ENCODE measurements around the gene SLC31A2. TPM values are rescaled to one million over a fixed set of nuclear protein-coding genes. Genes with fewer than 3 reads are reported as not detected.

The SLC31A2 gene
- total RNA-seq, 1 donor from 2014 or later, result 7.1 TPM

DNA sequence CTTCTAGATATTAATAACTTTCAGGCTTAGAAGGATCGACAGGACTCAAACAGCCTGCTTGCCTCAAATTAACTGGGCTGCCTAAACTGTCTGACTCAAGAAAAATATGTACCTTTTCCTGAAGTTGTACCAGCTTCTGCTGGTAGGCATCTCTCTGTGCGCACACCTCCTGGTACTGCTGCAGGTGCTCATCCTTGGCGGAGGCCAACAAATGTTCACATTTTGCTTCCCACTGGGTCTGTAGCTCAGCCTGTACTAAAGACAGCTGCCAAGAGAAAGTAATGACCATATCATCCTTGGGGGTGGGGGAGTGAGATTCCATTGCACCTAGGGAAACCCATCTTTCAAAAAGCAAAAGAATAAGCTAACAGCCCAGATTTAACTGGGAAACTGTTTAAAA lies 22.5 kb downstream of the SLC31A2 start:
- Mint-ChIP-seq H3K4me1 (ENCODE audit: low read depth, unreplicated experiment) (peaks cover 5% of the 10 kb centered on the region), H3K4me3 (ENCODE audit: unreplicated experiment) (no peak overlapping the region), H3K27ac (ENCODE audit: unreplicated experiment) (no peak overlapping the region), H3K9me3 (ENCODE audit: unreplicated experiment) (peaks cover 2% of the 10 kb centered on the region), H3K27me3 (ENCODE audit: low read depth, unreplicated experiment) (no peaks in the 10 kb centered on the region), H3K36me3 (ENCODE audit: low read depth, unreplicated experiment) (peaks cover 43% of the 10 kb centered on the region)
- no peak overlapping the region for H3K9ac ChIP-seq (ENCODE audit: low read length)
- H3K4me3 ChIP-seq (ENCODE audit: insufficient read depth, low read depth, low read length), result no peak overlapping the region
- no peak overlapping the region for H2AFZ ChIP-seq (ENCODE audit: low read depth, low read length)
- H3K79me2 ChIP-seq (ENCODE audit: insufficient read depth, low read length), result no peaks in the 10 kb centered on the region
- H4K20me1 ChIP-seq (ENCODE audit: insufficient read depth, low read length), result no peaks in the 10 kb centered on the region
- no peak overlapping the region for H3K4me2 ChIP-seq (ENCODE audit: low read length)
- DNase-seq (ENCODE audit: low read depth) (no peak), FAIRE-seq (no peak)
- H3K9me3 ChIP-seq (ENCODE audit: insufficient read depth, low read depth, low read length), result no peaks in the 10 kb centered on the region
- peaks cover 7% of the 10 kb centered on the region for H3K4me1 ChIP-seq (ENCODE audit: insufficient read depth, low read length)
- H3K27me3 ChIP-seq (ENCODE audit: insufficient read depth, low read length), result no peaks in the 10 kb centered on the region
- H3K27ac ChIP-seq (ENCODE audit: low read depth, low read length), result no peak overlapping the region
- no peak for TF ChIP-seq EZH2 (IDR thresholded peaks at IDR 0.05; ENCODE audit: insufficient read depth, low read length)
- TF ChIP-seq, protein P1, sequence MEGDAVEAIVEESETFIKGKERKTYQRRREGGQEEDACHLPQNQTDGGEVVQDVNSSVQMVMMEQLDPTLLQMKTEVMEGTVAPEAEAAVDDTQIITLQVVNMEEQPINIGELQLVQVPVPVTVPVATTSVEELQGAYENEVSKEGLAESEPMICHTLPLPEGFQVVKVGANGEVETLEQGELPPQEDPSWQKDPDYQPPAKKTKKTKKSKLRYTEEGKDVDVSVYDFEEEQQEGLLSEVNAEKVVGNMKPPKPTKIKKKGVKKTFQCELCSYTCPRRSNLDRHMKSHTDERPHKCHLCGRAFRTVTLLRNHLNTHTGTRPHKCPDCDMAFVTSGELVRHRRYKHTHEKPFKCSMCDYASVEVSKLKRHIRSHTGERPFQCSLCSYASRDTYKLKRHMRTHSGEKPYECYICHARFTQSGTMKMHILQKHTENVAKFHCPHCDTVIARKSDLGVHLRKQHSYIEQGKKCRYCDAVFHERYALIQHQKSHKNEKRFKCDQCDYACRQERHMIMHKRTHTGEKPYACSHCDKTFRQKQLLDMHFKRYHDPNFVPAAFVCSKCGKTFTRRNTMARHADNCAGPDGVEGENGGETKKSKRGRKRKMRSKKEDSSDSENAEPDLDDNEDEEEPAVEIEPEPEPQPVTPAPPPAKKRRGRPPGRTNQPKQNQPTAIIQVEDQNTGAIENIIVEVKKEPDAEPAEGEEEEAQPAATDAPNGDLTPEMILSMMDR (IDR thresholded peaks at IDR 0.05; ENCODE audit: insufficient read depth, low read depth, low read length), result no peak
- H3K36me3 ChIP-seq (ENCODE audit: insufficient read depth, low read length), result peaks cover 54% of the 10 kb centered on the region

DNA sequence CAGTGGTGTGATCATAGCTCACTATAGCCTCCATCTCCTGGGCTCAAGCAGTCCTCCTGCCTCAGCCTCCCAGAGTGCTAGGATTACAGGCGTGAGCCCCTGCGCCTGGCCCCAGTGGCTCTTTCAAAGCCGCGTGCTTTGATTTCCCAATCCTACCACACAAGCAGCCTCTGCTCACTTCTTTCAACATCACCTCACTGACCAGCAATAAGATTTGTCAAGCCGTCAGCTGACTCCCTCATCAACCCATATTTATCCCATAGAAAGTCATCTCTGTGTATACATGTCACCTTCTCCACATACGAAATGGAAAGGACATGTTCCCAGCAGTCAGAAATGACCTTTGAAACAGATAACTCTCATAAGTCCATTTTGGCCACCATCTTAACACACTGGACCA lies 26.0 kb downstream of the SLC31A2 start:
- Histone ChIP-seq H2AFZ (ENCODE audit: low read depth, low read length) (no peak overlapping the region), H3K79me2 (ENCODE audit: insufficient read depth, low read length) (no peaks in the 10 kb centered on the region), H3K27ac (ENCODE audit: low read depth, low read length) (no peak overlapping the region), H3K4me2 (ENCODE audit: low read length) (no peak overlapping the region), H4K20me1 (ENCODE audit: insufficient read depth, low read length) (no peaks in the 10 kb centered on the region), H3K36me3 (ENCODE audit: insufficient read depth, low read length) (peaks cover 42% of the 10 kb centered on the region), H3K27me3 (ENCODE audit: insufficient read depth, low read length) (no peaks in the 10 kb centered on the region), H3K9me3 (ENCODE audit: insufficient read depth, low read depth, low read length) (no peaks in the 10 kb centered on the region), H3K4me1 (ENCODE audit: insufficient read depth, low read length) (peaks cover 11% of the 10 kb centered on the region), H3K4me3 (ENCODE audit: insufficient read depth, low read depth, low read length) (no peak overlapping the region), H3K9ac (ENCODE audit: low read length) (no peak overlapping the region)
- Mint-ChIP-seq H3K27me3 (ENCODE audit: low read depth, unreplicated experiment) (no peaks in the 10 kb centered on the region), H3K4me3 (ENCODE audit: unreplicated experiment) (no peak overlapping the region), H3K36me3 (ENCODE audit: low read depth, unreplicated experiment) (peaks cover 23% of the 10 kb centered on the region), H3K9me3 (ENCODE audit: unreplicated experiment) (peaks cover 2% of the 10 kb centered on the region), H3K4me1 (ENCODE audit: low read depth, unreplicated experiment) (peaks cover 8% of the 10 kb centered on the region), H3K27ac (ENCODE audit: unreplicated experiment) (no peak overlapping the region)
- TF ChIP-seq, protein P1 (IDR thresholded peaks at IDR 0.05; ENCODE audit: insufficient read depth, low read depth, low read length), result no peak
- FAIRE-seq, result no peak
- DNase-seq (ENCODE audit: low read depth), result no peak

DNA sequence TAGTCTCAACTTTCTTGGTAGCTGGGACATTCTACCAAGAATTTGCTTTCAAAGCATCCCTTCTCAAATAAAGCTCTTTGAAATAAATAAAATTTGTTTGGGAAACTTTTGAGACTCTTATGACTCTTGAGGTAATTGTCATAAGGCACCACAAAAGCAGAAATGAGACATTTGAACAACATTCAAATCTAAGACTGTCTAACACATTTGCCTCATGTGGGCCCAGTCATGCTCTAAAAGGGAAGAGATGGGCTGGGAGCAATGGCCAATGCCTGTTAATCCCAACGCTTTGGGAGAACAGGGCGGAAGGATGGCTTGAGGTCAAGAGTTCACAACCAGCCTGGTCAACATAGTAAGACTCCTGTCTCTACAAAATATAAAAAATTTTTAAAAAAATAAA lies 26.4 kb downstream of the SLC31A2 start:
- peaks cover 8% of the 10 kb centered on the region for H3K4me1 Mint-ChIP-seq (ENCODE audit: low read depth, unreplicated experiment)
- Histone ChIP-seq H3K4me1 (ENCODE audit: insufficient read depth, low read length) (peaks cover 11% of the 10 kb centered on the region), H2AFZ (ENCODE audit: low read depth, low read length) (no peak overlapping the region), H3K4me2 (ENCODE audit: low read length) (no peak overlapping the region), H3K27me3 (ENCODE audit: insufficient read depth, low read length) (no peaks in the 10 kb centered on the region), H3K36me3 (ENCODE audit: insufficient read depth, low read length) (peaks cover 47% of the 10 kb centered on the region), H3K27ac (ENCODE audit: low read depth, low read length) (no peak overlapping the region), H3K9ac (ENCODE audit: low read length) (no peak overlapping the region), H3K9me3 (ENCODE audit: insufficient read depth, low read depth, low read length) (no peaks in the 10 kb centered on the region), H3K79me2 (ENCODE audit: insufficient read depth, low read length) (no peaks in the 10 kb centered on the region), H4K20me1 (ENCODE audit: insufficient read depth, low read length) (no peaks in the 10 kb centered on the region), H3K4me3 (ENCODE audit: insufficient read depth, low read depth, low read length) (no peak overlapping the region)
- peaks cover 26% of the 10 kb centered on the region for H3K36me3 Mint-ChIP-seq (ENCODE audit: low read depth, unreplicated experiment)
- H3K9me3 Mint-ChIP-seq (ENCODE audit: unreplicated experiment), result peaks cover 2% of the 10 kb centered on the region
- no peak overlapping the region for H3K4me3 Mint-ChIP-seq (ENCODE audit: unreplicated experiment)
- H3K27me3 Mint-ChIP-seq (ENCODE audit: low read depth, unreplicated experiment), result no peaks in the 10 kb centered on the region
- no peak overlapping the region for H3K27ac Mint-ChIP-seq (ENCODE audit: unreplicated experiment)
- TF ChIP-seq, protein P1 (IDR thresholded peaks at IDR 0.05; ENCODE audit: insufficient read depth, low read depth, low read length), result no peak
- TF ChIP-seq EZH2 (IDR thresholded peaks at IDR 0.05; ENCODE audit: insufficient read depth, low read length), result no peak
- FAIRE-seq (no peak), DNase-seq (ENCODE audit: low read depth) (no peak)

Measured in astrocyte (in vitro differentiated cells and primary cell).